ENCODE measurements around the gene RPS15. TPM values are rescaled to one million over a fixed set of nuclear protein-coding genes. Genes with fewer than 3 reads are reported as not detected.

The RPS15 gene
- total and polyA plus RNA-seq, 2 of the 13 experiments (the other 11 are each of a cell fraction or from before 2014, with no cell fraction given): 695 to 1,411 TPM

- no peak for TF ChIP-seq ZNF646 (CRISPR knock-in tag; IDR thresholded peaks at IDR 0.05)
- TF ChIP-seq ZNF552 (CRISPR knock-in tag; IDR thresholded peaks at IDR 0.05; ENCODE audit: borderline replicate concordance): no peak
- TF ChIP-seq ZNF577 (CRISPR knock-in tag; IDR thresholded peaks at IDR 0.05; ENCODE audit: borderline replicate concordance, low read depth): no peak
- TF ChIP-seq CENPT (CRISPR knock-in tag; IDR thresholded peaks at IDR 0.05; ENCODE audit: low read depth): no peak
- no peak for TF ChIP-seq FOXJ3 (CRISPR knock-in tag; IDR thresholded peaks at IDR 0.05; ENCODE audit: borderline replicate concordance)
- TF ChIP-seq CEBPZ (IDR thresholded peaks at IDR 0.05; ENCODE audit: low read length): no peak
- no peak for TF ChIP-seq ZNF253 (CRISPR knock-in tag; IDR thresholded peaks at IDR 0.05; ENCODE audit: borderline replicate concordance)
- no peak for TF ChIP-seq ZNF816 (CRISPR knock-in tag; IDR thresholded peaks at IDR 0.05; ENCODE audit: borderline replicate concordance)
- no peak for TF ChIP-seq HMG20B (CRISPR knock-in tag; conservative IDR thresholded peaks at IDR 0.05)
- no peak for TF ChIP-seq MXD3 (CRISPR knock-in tag; IDR thresholded peaks at IDR 0.05)
- no peak for TF ChIP-seq PRDM4 (CRISPR knock-in tag; IDR thresholded peaks at IDR 0.05; ENCODE audit: borderline replicate concordance)
- TF ChIP-seq ZNF766 (CRISPR knock-in tag; IDR thresholded peaks at IDR 0.05; ENCODE audit: borderline replicate concordance): no peak
- no peak for TF ChIP-seq ZNF33A (CRISPR knock-in tag; IDR thresholded peaks at IDR 0.05; ENCODE audit: borderline replicate concordance)
- no peak for TF ChIP-seq ISX (CRISPR knock-in tag; conservative IDR thresholded peaks at IDR 0.05)
- no peak for TF ChIP-seq ZNF792 (CRISPR knock-in tag; IDR thresholded peaks at IDR 0.05)
- no peak for TF ChIP-seq ZNF703 (CRISPR knock-in tag; IDR thresholded peaks at IDR 0.05; ENCODE audit: borderline replicate concordance)
These were observed 13.8 kb upstream of the RPS15 start (continued) for GRCh38 chr19:1424192-1424955.
